LNCaP clone FGC (cell line): ENCODE data around the gene COX6A2.

Source experiments
- DNase-seq: peaks from one replicate; pipeline ENCODE4 v3.0.0-alpha.2; 2011; ENCODE audit warnings: low read depth
- H3K4me3 ChIP-seq: 2 replicates; pipeline ENCODE4 v1.5.1; 2011; ENCODE audit warnings: mild to moderate bottlenecking, low read depth, low read length, control low read depth
- TF ChIP-seq, protein P1 (sequence below): IDR thresholded peaks from 2 replicates; pipeline ENCODE4 v1.5.1; 2012; ENCODE audit warnings: mild to moderate bottlenecking; ENCODE audit not compliant: control insufficient read depth, insufficient read depth; ENCODE audit errors: extremely low read depth

The COX6A2 gene

GRCh38 chr16:31428279-31428597, at the start of gene COX6A2:
COX6A2 (minus strand) TSS chr16:31428360; CDS start chr16:31428325, 35 bp downstream.
- no peak for DNase-seq
- no peak within 1 kb of the TSS for H3K4me3 ChIP-seq
- TF ChIP-seq, protein P1, sequence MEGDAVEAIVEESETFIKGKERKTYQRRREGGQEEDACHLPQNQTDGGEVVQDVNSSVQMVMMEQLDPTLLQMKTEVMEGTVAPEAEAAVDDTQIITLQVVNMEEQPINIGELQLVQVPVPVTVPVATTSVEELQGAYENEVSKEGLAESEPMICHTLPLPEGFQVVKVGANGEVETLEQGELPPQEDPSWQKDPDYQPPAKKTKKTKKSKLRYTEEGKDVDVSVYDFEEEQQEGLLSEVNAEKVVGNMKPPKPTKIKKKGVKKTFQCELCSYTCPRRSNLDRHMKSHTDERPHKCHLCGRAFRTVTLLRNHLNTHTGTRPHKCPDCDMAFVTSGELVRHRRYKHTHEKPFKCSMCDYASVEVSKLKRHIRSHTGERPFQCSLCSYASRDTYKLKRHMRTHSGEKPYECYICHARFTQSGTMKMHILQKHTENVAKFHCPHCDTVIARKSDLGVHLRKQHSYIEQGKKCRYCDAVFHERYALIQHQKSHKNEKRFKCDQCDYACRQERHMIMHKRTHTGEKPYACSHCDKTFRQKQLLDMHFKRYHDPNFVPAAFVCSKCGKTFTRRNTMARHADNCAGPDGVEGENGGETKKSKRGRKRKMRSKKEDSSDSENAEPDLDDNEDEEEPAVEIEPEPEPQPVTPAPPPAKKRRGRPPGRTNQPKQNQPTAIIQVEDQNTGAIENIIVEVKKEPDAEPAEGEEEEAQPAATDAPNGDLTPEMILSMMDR: no peak

DNA sequence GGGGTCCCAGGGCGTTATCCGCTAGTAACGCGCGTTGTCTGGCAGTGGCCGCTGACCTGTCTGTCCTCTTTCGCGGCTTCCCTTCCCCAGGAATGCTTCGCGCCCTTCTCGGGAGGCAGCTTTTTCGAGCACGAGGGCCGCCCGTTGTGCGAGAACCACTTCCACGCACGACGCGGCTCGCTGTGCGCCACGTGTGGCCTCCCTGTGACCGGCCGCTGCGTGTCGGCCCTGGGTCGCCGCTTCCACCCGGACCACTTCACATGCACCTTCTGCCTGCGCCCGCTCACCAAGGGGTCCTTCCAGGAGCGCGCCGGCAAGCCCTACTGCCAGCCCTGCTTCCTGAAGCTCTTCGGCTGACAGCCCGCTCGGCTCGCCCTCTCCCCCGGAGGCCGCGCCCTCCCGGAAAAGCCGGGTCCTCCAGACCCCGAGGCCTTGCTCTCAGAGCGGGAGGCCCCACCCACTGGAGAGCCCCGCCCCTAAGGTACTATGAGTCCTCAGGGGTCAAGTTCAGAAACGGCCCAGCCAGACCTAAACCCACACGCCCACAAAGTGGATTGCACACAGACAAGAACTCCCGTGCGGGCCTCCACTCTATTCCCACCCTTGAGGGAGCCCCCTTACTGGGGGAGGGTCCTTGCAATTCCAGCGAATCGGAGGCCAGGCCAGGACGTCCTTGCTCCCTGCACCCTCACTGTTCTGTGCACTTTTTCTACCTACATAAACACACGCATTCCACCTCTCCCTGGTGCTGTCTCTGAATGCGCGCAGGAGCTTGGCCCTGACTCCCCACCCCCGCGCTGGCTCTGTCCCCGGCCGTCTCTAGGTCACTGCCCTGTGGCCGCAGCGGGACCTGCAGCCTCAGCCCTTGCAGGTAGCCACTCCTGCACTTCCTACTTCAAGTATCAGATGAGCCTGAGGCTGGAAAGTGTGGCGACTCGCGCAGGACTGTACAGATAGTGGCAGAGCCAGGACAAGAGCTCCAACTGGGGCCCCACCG, 49.4 kb upstream of the COX6A2 start:
- peak overlapping the region; percentile 40 for H3K4me3 ChIP-seq
- TF ChIP-seq, protein P1: peak; percentile 53
- DNase-seq: peak; percentile 46

DNA sequence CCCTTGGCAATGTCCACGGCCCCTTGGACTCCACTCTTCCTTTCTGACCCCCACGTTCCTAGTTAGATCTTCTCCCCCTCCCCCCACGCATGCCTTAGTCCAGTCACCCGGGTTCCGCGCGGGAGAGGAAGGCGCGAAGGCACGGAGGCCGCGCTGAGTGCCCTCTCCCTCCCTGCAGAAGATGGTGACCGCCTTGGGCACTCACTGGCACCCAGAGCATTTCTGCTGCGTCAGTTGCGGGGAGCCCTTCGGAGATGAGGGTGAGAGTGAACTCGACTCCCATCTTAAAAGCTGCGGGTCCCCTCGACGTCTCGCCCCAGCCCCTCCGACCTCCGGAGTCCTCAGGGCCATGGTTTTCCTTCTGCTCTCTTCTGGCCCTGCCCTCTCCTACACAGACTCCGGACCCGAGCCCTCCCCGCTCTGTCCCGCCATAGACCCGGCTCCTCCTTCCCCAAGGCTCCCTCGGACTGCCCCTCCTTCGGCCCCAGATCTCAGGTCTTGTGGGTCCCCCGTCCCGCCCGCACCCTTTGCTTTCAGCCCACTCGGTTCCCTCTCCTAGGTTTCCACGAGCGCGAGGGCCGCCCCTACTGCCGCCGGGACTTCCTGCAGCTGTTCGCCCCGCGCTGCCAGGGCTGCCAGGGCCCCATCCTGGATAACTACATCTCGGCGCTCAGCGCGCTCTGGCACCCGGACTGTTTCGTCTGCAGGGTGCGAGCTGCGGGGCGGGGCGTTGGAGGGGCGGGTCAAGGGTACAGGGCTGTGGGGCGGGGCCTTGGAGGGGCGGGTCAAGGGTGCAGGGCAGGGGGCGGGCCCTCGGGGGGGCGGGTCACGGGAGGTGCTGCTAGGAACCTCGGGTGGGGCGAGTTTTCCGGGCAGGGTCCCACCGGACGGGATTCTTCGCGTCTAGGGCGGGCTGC, 48.4 kb upstream of the COX6A2 start:
- TF ChIP-seq, protein P1: no peak
- H3K4me3 ChIP-seq: peak overlapping the region; percentile 44
- no peak for DNase-seq

DNA sequence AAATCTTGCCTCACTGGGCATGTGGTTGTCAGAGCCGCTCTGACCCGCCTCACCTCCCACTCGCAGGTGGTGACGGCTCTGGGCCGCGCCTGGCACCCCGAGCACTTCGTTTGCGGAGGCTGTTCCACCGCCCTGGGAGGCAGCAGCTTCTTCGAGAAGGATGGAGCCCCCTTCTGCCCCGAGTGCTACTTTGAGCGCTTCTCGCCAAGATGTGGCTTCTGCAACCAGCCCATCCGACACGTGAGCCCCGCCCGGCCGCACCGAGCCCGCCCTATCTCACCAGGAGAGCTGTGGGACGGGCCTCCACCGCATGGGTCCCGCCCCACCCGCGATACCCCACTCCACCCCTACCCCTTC, 47.8 kb upstream of the COX6A2 start:
- TF ChIP-seq, protein P1: no peak
- H3K4me3 ChIP-seq: no peak overlapping the region
- no peak for DNase-seq

GRCh38 chr16:31474773-31475738, 46.9 kb upstream of the COX6A2 start:
- no peak overlapping the region for H3K4me3 ChIP-seq
- TF ChIP-seq, protein P1: no peak
- DNase-seq: no peak

DNA sequence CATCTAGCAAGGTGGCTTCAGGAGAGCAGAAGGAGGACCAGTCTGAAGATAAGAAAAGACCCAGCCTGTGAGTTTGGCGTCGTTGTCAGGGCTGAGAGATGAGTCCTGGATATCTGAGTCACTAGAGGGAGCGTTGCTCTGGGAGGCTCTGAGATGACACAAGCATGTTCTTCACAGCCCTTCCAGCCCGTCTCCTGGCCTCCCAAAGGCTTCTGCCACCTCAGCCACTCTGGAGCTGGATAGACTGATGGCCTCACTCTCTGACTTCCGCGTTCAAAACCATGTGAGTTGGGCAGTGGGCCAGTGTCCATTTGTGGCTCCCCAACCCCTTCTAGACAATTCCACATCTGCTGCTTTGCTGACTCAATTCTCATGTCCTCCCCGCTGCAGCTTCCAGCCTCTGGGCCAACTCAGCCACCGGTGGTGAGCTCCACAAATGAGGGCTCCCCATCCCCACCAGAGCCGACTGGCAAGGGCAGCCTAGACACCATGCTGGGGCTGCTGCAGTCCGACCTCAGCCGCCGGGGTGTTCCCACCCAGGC, 46.1 kb upstream of the COX6A2 start:
- no peak for DNase-seq
- no peak overlapping the region for H3K4me3 ChIP-seq

More for the DNA sequence above, 46.1 kb upstream of the COX6A2 start:
- TF ChIP-seq, protein P1: no peak
